GM18861 (cell line): Measurements from ENCODE around the gene NFATC3.

ENCODE experiments used
- ATAC-seq: cut with Tn5 transposase; IDR thresholded peaks from one replicate; pipeline ENCODE4 v1.9.1; 2021; ENCODE audit not compliant: unreplicated experiment

The NFATC3 gene

DNA sequence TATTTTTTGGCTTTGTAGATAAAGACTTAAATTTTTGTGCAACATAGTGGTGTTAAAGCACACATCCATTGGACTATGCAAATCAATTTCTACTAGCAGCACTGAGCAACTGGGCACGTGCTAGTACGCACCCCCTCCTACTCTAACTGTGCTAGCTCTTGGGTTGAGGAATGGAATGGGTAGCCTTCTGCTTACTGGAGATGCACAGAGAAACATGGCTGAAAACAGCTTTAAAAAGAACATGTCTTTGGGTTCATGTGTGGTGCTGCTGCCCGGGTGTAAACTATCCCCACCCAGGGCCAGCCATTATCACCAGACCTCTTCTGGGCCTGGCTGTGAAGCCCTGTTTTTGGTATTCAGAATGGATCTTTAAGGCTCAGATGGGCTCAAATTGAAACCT, 143.5 kb downstream of the NFATC3 start:
- no peak for ATAC-seq

DNA sequence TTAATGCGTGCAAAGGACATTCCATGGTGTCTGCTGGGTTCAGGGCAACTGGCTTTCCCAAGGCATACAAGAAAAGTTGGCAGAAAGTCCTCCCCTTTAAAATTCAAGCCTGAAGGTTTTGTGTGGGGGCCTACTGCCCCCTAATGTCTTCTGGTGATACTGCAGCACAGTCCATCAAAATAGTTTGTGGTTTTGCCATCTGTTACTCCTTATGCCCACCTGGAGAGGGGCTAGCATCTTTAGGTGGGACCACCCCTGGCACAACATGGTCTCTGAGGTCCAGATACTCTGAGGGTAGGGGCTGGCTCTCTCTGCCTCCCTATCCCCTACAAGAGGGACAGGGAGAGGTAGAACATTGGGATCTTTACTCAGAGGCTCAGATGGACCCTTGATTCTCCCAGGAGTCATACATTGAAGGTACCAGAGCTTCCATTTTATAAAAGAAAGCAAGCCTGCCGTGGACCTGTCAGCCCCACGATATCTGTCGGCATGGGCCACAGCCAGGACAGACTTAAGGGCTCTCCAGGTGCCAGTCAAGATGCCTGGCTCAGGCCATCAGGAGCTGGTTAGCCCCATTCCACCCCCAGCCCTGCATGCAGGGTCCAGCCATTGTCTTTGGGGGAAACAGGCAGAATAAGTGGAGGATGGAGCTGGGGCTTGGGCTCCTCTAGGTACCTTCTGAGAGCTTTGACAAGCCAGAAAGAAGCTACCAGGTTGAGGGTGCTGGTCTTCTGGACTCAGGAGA, 144.4 kb downstream of the NFATC3 start:
- no peak for ATAC-seq

- no peak for ATAC-seq
Observed at GRCh38 chr16:68230176-68230571, 145.0 kb downstream of the NFATC3 start.

GRCh38 chr16:68230956-68231355, 145.8 kb downstream of the NFATC3 start:
- ATAC-seq: no peak

GRCh38 chr16:68231384-68232136, 146.4 kb downstream of the NFATC3 start:
- ATAC-seq: no peak

DNA sequence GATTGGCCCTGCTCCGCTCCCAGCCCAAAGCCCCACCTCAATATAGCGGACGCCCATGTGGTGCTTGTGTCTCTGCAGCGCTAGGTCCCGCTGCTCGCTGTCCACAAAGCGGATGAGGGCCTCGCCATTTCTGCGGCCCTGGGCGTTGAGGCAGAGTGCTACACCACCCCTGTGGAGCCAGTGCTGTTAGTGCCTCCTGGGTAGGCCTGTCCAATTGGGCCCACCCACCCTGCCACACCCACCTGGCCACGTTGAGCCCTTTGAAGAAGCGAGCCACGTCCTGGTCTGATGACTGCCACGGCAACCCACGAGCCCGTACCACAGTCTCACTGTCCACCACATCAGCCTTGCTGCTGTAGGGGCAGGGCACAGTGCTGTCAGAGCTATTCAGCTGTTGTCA, 147.2 kb downstream of the NFATC3 start:
- ATAC-seq: no peak

DNA sequence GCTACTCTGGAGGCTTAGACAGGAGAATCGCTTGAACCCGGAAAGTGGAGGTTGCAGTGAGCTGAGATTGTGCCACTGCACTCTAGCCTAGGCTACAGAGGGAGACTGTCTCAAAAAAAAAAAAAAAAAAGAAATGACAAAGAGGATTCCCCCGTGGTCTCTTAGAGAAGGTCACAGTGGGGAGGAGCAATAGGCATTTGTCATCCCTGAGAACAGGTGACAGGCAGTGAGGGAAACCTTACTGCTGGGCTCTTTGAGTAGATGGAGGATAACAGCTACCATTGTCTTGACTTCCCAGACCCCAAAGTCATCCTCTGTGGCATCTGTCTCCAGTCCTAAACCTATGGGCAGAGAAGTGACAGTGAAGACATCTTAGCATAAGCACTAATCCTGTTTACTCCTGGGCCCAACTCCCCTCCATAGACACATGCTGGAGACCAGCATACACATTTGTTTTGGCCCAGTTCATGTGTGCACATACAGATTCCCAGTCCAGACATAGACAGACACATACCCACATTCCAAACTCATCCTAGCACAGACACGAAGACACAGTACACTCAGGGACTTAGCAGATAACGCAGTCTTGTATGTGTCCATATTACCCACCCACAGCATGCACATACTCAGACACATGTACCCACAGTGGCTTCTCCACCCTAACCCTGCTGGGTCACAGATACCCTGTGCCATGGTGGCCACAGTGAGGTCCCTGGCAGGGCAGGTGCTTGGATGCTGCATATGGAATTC, 148.1 kb downstream of the NFATC3 start:
- ATAC-seq: no peak

- no peak for ATAC-seq
Observed at GRCh38 chr16:68233835-68234187, 148.6 kb downstream of the NFATC3 start.

GRCh38 chr16:68234188-68235107, 149.3 kb downstream of the NFATC3 start:
- ATAC-seq: no peak

GRCh38 chr16:68235108-68235886, 150.1 kb downstream of the NFATC3 start:
- ATAC-seq: no peak

DNA sequence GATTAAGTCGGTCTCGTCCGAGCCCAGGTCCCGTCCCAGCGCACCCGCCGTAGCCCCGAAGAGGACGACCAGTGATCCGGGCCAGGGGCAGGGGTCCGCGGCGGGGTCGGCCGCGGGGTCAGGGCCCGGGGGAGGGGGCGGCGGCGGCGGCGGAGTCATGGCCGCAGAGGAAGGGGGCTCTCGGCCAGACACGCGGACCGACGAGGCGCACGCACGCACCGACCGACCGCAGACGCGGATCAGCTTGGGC, 150.6 kb downstream of the NFATC3 start, which contains the start of gene ESRP2:
ESRP2 (minus strand) TSS at position 241 of the 250 bp plus-strand sequence; CDS start at position 159, 82 bp downstream.
- ATAC-seq: no peak

- ATAC-seq: no peak
Observed at GRCh38 chr16:68236137-68236825, 151.1 kb downstream of the NFATC3 start.

DNA sequence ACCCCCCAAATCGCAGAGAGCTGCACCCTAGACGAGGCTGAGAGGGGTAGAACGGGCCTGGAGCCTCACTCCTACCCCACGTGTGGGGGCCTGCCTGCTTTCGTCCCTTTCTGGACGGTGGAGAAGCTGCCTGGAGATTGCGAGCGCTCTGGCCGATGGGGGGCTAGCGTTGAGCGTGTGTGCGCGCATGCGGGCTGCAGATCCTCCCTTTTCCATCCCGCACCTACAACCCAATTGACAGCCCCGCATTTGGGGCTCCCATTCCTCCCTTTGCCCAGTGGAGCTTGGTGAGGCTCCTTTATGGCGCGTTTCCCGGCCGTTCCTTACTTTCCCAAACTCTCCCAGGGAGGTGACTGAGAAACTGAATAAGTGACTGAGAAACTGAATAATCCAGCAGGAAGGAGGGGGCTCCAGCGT, 151.7 kb downstream of the NFATC3 start:
- ATAC-seq: no peak

GRCh38 chr16:68237243-68238028, 152.3 kb downstream of the NFATC3 start:
- peak; percentile 75 for ATAC-seq

DNA sequence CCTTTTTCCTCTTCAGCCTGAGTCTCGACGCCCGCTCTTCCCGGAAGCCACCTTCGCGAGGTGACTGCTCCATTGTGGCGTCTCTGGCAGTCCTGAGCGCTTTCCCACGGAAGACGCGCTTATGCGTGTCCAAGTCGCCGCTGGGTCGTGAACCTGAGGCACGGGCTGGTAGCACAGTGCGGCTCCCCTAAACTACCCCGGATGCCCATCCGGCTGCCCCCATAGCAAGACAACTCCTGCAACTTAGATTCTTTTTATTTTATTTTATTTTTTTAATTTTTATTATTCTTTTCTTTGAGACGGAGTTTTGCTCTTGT, 152.8 kb downstream of the NFATC3 start:
- ATAC-seq: no peak

- ATAC-seq: no peak
Observed at GRCh38 chr16:68242085-68242484, 156.9 kb downstream of the NFATC3 start.

DNA sequence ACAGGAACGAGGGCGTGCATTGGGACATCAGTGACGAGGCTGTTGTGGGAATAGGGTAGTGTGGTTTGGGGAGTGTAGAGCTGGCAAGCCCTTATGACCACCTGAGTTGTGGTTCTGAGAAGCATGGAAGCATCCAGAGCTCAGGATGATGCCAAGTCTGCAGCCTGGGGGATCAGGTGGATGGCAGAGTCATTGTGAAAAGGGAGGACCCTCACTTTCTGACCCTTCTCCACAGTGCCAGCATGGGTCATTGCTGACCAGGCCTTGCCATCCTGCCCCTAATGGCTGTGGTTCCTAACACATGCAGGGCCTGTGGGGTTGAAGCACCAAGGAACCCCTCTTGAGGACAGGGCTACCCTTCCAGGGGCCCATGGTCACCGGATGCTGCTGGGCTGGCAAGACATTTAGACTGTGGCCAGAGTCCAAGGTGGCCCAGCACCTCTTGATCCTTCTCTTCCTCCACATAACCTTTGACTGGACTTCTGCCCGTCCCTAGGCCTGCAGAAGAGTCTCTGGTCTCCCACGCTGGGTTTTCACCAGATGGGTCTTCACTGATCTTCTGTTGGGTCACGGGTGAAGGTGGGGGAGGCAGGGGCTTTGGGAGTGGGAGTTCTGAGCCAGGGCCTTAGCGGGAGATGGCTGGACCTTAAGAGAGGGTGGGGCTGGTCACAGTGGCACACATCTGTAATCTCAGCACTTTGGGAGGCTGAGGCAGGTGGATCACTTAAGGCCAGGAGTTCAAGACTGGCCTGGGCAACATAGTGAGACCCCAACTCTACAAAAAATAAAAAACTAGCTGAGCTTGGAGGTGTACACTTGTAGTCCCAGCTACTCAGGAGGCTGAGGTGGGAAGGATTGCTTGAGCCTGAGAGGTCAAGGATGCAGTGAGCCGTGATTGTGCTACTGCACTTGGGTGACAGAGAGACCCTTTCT, 158.0 kb downstream of the NFATC3 start:
- ATAC-seq: no peak

DNA sequence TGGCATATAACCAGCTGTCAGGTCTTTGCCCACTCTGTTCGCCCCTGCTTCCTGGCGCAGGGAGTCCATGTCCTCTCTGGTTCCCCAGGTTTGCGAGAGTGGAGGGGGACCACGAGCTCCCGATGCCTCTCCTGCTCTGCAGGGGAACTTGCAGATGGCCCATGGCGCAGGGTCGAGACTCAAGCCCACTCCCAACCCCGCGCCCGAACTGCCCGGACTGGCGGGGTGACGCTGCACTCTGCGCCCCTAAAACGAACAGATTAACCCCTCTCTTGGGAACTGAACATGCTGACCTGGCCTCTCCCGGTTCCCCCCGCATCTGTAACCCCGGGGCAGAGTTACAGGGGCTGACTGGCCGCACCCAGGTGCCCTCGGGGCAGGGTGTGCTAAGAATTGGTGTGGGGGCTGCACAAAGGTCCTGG, 159.3 kb downstream of the NFATC3 start:
- ATAC-seq: no peak
